COLO829 (cell line): Measurements from ENCODE around the gene TRANK1.
"Not testable (repeated sequence)": the region's sequence is repeated elsewhere in the genome, so short reads cannot be mapped to it uniquely, and the experiment has no call there.

Experiments used
- DNase-seq: peaks from one replicate; pipeline ENCODE4 v3.0.0; 2012; ENCODE audit warnings: low spot score

TRANK1 gene

DNA sequence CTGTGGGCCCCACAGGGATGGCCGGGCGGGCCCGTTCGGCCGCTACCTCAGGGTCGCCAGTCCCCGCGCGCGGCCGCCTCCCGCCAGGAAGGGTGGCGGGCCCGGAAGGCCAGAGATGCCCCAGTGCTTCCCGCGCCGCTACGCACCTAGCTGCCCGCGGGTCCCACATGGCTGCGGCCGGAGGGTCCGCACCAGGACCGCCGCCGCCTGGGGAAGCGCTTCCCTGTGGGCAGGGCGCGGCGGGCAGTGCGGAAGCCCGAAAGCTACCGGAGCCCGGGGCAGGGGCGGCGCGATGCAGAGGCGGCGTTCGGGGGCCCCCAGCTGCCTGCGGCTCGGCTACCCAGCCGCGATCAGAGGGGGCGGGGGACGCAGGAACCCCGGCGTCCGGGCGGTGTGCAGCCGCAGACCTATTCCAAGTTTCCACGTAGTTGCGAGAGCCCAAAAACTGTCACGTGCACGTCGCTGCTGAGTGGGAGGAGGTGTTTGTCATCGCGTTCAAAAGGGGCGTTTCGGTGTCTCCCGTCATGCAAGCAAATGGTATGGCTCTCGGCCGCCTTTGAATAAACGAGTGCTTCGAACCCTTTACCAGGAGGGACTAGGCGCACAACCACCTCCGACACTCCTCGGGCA, at the start of gene TRANK1:
Gene TRANK1, minus strand, starts transcription at position 414 of the 630 bp plus-strand sequence. Its CDS starts 245 bp downstream, at position 169.
- no peak for DNase-seq

DNA sequence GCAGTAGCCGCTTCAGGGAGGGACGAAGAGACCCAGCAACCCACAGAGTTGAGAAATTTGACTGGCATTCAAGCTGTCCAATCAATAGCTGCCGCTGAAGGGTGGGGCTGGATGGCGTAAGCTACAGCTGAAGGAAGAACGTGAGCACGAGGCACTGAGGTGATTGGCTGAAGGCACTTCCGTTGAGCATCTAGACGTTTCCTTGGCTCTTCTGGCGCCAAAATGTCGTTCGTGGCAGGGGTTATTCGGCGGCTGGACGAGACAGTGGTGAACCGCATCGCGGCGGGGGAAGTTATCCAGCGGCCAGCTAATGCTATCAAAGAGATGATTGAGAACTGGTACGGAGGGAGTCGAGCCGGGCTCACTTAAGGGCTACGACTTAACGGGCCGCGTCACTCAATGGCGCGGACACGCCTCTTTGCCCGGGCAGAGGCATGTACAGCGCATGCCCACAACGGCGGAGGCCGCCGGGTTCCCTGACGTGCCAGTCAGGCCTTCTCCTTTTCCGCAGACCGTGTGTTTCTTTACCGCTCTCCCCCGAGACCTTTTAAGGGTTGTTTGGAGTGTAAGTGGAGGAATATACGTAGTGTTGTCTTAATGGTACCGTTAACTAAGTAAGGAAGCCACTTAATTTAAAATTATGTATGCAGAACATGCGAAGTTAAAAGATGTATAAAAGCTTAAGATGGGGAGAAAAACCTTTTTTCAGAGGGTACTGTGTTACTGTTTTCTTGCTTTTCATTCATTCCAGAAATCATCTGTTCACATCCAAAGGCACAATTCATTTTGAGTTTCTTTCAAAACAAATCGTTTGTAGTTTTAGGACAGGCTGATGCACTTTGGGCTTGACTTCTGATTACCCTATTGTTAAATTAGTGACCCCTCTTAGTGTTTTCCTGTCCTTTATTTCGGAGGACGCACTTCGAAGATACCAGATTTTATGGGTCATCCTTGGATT, 48.8 kb upstream of the TRANK1 start, which contains the start of gene MLH1:
Gene MLH1, plus strand, starts transcription at position 193 of the 958 bp plus-strand sequence. Its CDS starts 30 bp downstream, at position 223.
- peak; percentile 96 for DNase-seq

DNA sequence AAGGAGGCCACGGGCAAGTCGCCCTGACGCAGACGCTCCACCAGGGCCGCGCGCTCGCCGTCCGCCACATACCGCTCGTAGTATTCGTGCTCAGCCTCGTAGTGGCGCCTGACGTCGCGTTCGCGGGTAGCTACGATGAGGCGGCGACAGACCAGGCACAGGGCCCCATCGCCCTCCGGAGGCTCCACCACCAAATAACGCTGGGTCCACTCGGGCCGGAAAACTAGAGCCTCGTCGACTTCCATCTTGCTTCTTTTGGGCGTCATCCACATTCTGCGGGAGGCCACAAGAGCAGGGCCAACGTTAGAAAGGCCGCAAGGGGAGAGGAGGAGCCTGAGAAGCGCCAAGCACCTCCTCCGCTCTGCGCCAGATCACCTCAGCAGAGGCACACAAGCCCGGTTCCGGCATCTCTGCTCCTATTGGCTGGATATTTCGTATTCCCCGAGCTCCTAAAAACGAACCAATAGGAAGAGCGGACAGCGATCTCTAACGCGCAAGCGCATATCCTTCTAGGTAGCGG, 48.0 kb upstream of the TRANK1 start, which contains the start of gene EPM2AIP1:
Gene EPM2AIP1, minus strand, starts transcription at position 326 of the 520 bp plus-strand sequence. Its CDS starts 54 bp downstream, at position 272.
- DNase-seq, result peak; percentile 100

DNA sequence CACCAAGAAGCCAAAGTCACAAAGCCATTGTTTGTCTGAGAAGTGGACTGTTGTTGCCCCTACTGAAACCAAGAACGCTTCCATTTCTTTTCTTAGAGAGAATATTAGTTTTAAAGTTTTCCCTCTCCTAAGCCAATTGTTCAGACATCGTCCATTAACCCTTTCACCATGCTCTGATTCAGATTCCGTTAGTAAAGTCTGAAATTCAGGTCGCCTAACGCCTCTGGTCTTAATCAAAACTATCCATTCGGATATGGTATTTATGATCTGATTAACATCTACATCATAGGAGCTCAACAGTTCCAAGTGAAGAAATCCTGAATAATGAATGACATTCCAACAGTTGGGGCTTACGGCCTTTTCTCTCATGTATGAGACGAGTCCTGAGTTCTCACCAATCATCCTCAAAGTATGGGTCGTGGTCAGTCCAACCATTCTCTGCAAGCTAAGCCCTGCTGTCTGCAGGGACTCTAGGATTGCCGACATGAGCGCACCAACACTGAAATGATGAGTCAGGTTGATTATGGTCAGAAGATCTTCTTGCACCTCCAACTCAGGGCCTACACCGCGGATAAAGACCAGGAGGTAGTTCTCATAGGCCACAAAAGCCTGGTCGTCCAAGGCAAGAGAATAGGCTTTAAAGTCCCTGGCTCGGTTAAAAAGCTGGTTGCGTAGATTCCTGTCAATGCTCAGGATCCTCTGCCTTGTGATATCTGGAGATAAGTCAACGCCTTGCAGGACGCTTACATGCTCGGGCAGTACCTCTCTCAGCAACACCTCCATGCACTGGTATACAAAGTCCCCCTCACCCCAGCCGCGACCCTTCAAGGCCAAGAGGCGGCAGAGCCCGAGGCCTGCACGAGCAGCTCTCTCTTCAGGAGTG, 47.3 kb upstream of the TRANK1 start:
- no peak for DNase-seq

DNA sequence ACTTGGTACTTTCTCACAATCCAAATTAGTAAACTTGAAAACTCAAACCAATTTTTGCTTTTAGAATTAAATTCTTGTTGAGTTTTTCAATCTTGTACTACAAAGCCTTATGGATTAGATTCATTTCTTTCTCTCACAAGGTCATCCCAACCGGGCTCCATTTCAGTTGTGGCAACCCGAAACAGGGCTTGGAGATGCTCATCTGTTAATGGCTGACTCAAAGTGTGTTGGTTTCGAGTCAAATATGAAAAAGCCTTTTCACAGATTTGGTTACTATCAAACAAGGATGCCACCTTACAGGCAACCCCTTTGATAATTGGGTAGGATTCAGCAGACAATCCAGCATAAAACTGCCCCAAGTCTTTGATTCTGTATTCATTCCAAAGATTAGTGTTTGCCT, 46.3 kb upstream of the TRANK1 start:
- DNase-seq, result no peak

DNA sequence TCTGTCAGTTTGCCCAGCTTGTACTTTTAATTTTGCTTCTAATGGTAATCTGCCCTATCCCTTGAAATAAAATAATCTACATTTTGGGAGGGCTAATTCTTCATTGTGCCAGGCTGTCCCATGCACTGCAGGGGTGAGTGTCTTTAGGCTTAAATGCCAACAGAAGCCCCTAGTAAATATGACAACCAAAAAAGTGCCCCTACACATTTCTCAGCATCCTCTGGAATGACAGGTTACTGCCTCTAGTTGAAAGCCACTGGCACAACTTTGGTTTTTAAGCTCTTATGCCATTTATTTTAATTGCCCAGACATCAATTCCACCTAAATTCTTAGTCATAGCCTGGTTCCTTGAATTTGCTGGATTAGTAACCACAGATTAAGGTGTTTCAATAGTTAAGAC, 44.7 kb upstream of the TRANK1 start:
- no peak for DNase-seq

DNA sequence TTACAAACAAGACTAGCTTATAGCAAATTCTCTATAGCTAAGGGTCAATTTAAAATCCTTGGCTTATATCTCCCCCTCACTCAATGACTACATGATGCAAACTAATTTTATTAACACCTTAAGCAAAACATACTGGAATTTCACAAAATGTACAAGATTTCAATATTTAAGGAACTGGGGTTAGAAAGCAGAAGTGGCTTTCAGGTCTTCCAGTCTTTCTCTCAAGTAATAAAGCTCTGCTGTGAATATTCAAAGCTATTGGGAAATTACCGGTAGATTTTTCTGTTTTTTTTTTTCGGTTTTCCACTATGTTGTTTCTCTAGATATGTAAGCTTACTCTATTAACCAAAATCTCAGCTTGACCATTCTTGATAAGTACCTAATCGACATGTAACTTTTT, 44.2 kb upstream of the TRANK1 start:
- DNase-seq, result no peak

DNA sequence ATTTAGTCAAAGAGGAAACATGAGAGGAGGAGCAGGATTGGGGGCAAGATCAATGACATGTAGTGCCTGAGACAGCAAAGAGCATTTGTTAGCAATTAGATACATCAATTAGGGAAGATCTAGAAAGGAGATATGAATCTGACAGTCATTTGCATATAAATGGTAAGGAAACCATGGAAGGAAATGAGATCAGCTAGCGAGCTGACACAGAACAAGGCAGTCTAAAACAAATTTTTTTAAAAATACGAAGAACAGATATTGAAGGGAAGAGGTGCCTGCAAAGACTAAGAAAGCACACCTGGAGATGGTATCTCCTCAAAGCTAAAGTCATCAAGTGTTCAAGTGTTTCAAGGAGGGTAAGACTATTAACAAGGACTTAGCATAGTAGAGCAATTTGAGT, 43.5 kb upstream of the TRANK1 start:
- DNase-seq, result no peak

DNA sequence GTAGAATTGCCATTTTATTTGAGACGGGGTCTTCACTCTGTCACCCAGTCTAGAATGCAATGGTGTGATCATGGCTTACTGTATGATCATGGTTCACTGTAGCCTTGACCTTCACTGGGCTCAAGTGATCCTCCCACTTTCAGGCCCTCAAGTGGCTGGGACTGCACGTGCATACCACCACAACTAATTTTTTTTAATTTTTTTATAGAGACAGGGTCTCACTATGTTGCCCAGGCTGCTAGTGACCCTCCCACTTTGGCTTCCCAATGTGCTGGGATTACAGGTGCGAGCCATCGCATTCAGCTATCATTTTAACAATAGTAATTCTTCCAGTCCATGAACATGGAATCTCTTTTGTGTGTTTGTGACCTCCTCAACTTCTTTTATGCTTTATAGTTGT, 36.2 kb upstream of the TRANK1 start:
- DNase-seq, result no peak

DNA sequence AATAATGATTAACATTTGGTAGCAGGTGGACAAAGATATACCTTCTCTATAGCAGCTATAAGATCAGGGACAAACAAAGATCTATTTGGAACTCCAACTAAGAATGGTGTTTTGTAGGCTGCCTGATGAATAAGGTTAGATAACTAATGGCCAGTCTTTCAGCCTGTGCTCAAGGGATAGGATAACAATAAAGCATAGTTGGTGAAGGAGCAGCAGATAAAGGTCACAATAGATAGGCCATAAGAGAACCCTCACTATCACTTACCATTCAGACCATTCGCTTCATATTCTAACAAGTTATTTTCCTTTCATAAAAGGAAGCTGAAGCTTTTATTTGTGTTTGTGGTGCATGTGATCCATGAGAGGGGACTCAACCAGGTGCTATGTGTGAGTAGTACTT, 28.3 kb upstream of the TRANK1 start:
- no peak for DNase-seq

DNA sequence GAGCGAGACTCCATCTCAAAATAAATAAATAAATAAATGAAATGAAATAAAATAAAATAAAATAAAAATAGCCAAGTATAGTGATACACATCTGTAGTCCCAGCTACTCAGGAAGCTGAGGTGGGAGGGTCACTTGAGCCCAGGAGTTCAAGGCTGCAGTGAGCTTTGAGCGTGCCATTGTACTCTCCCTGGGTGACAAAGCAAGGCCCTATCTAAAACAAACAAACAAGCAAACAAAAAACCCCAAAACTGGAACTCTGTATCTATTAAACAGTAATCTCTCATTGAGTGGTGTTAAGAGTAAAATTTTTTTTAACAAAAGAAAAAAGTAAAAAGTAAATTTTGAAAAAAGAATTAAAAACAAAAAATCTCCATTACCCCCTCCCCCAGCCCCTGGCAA, 27.3 kb upstream of the TRANK1 start:
- DNase-seq, result no peak

DNA sequence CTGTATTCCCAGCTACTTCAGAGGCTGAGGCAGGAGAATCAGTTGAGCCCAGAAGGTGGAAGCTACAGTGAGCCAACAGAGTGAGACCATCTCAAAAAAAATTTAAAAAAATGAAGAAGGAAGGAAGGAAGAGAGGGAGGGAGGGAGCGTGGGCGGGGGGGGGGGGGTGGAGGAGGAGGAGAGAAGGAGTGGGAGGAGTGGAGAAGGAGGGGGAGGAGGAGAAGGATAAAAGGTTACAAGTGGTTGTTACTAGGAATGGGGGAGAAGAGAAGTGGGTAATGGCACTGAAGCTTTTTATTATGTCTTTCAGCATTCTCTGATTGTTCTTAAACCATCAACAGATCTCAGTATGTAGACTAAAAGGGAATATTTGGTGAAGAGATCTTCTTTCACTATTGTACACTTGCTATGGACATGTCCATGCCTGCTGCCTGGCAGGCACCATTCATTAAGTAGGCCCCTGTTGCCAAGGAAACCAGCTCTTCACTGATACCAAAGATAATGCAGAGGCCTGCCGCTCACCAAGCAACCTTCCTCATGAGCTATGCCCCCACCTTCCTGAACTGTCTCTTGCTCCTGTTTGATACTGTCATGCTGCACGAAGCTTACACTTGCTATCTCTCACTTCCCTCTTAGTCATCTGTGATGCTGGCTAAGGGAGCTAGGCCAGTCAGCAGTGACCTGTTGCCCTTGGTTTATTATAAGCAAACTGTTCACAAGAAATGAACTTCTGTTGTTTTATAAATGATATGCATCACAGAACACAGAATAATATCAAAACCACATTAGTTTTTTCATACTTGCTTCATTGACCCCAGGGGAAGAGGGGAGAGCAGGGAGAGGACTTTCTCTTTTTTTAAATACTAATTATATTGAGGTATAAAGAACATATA, 24.9 kb upstream of the TRANK1 start:
- peak; percentile 65 for DNase-seq

DNA sequence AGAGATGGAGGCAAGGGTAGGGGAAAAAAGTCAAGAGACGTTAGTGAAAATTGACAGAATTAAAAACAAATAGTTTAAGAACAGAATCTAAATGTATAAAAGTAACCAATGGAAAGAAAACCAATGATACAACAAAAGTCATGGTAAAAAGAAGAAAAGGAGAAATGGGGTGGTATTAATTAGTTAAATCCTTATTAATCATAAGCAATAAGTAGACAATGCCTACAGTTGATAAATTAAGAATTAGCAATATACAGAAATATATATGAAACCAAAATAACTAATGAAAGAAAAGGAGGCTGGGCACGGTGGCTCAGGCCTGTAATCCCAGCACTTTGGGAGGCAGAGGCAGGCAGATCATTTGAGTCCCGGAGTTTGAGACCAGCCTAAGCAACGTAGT, 24.2 kb upstream of the TRANK1 start:
- no peak for DNase-seq

DNA sequence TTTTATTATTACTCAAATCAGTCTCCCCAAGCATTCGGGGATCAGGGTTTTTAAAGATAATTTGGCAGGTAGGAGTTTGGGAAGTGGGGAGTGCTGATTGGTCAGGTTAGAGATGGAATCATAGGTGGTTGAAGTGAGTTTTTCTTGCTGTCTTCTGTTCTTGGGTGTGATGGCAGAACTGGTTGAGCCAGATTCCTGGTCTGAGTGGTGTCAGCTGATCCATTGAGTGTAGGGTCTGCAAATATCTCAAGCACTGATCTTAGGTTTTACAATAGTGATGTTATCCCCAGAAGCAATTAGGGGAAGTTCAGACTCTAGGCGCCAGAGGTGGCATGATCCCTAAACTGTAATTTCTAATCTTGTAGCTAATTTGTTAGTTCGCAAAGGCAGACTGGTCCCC, 20.6 kb upstream of the TRANK1 start:
- DNase-seq, result no peak

DNA sequence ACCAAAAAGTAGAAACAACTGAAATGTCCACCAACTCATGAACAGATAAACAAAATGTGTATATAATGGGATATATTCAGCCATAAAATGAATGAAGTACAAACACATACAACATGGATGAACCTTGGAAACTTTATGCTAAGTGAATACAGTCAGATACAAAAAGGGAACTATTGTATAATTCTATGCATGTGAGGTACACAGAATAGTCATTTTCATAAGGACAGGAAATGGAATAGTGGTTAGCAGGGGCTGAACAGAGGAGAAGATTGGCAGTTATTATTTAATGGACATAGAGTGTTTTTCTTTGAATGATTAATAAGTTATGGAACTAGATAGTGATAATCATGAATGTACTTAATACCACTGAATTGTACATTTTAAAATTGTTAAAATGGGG, 20.0 kb upstream of the TRANK1 start:
- DNase-seq, result no peak

DNA sequence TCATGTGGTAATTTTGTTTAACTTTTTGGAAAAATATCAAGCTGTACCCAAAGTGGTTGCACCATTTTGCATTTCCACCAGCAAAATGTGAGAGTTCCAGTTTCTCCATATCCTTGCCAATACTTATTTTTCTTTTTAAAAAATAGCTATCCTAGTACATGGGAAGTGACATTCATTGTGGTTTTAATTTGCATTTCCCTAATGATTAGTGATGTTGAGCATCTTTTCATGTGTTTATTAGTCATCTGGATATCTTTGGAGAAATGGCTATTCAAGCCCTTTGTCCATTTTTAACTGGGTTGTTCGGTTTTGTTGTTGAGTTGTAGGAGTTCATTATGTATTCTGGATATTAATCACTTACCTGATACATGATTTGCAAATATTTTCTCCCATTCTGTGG, 19.5 kb upstream of the TRANK1 start:
- DNase-seq, result no peak

DNA sequence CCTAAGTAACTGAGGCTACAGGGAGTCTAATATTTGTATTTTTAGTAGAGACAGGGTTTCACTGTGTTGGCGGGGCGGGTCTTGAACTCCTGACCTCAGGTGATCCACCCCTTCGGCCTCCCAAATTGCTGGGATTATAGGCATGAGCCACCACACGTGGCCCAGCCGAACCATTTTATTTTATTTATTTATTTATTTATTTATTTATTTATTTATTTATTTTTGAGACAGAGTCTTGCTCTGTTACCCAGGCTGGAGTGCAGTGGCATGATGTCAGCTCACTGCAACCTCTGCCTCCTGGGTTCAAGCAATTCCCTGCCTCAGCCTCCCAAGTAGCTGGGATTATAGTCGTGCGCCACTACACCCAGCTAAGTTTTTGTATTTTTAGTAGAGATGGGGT, 18.2 kb upstream of the TRANK1 start:
- DNase-seq, result not testable (repeated sequence)

DNA sequence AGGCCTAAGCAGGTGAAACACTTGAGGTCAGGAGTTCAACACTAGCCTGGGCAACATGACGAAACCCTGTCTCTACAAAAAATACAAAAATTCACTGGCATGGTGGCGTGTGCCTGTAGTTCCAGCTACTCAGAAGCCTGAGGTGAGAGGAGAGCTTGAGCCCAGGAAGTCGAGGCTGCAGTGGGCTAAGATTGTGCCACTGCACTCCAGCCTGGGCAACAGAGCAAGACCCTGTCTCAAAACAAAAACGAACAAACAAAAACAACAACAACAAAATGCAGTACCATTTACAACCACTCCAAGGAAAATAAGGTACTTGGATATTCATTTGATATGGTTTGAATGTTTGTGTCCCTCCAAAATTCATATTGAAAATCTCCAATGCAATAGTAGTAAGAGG, 15.6 kb upstream of the TRANK1 start:
- no peak for DNase-seq

DNA sequence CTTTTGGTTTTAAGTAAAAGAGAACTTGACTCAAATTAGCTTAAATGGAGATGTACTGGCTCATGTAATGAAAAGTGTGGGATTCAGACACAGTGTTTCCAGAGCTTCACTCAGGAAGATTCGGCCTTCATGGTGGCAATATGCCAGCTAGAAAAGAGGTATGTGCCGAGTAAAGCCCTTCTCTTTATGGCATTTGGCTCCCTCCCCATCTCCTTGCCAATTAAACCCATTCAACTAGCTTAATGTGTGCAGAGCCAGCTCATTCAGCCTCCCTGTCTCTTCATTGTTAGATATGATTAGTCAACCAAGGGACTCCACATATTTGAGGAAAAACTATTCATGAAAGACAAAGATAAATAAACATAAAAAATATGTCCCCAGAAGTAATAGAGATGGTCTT, 15.0 kb upstream of the TRANK1 start:
- DNase-seq, result no peak

DNA sequence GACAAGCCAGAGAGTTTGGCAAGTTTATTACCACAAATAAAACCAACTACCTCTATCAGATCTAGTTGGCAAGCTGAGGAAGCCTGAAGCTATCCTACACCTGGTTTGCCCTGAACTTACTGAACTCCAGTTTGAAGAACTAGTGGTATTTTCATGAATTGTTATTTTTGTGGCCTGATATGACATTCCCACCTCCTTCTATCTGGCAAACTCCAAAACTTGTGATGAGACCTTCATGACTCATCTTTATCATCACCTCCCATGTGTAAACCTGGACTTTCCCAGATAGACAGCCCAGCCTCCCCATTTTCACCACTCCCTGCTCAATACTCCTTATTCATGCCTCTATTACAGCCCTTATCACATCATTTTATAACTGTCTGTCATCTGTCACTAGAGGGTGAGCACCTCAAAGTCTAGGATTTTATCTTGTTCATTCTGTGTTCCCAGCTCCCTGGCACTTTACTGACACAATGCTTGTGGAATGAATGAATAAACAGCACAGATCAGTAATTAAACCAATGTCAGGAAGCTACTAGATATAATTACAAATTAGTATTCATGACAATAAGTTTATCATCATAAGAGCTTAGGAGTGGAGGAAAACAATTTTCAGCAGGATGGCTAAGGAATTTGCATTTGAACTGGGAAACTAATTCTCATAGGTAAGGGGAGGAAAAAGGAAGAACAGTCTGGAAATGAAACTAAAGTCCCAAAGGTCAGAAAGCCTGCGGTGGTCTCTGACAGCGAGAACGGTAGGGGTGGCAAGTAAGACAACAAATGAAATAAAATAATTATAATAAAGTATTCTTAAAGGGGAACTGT, 13.2 kb upstream of the TRANK1 start:
- DNase-seq, result peak; percentile 69
